ENCODE measurements around the gene VHLL. TPM values are rescaled to one million over a fixed set of nuclear protein-coding genes. Genes with fewer than 3 reads are reported as not detected.

Gene VHLL
- polyA plus RNA-seq, 3 donors: not detected

DNA sequence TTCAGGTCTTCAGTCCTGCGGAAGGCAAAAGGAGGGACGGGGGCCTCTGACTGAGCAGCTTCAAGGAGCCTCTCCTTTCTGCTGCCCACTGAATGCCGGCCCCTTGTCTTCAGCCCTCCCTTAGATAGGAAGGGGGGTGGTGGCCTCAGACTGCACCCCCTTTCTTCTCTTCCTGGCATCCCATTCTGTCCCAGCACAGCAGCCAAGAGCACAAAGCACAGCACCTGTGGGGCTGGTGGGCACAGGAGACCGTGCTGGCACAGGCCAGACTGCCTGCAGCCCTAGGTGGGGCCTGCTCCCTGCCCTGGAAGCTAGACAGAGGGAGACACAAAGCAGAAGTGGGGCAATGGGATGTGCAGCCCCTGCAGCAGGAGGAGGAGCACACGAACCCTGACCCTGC, 49.5 kb downstream of the VHLL start:
- intact Hi-C loops (cut with micrococcal nuclease): no loop called here
- Histone ChIP-seq H3K79me2 (ENCODE audit: insufficient read depth, low read length) (no peaks in the 10 kb centered on the region), H3K27ac (ENCODE audit: low read depth in 1 of 2, low read length in 2 of 2) (no peak overlapping the region), H3K4me3 (replicated peaks in 1 of 3; ENCODE audit: low read depth in 2 of 3, low read length in 3 of 3) (no peak overlapping the region), H3K4me1 (ENCODE audit: control insufficient read depth in 1 of 2, insufficient read depth in 2 of 2, low read length in 2 of 2) (peaks cover 9 to 14% of the 10 kb centered on the region in 2 donors), H2AFZ (ENCODE audit: insufficient read depth, low read depth, low read length, poor library complexity, severe bottlenecking) (no peak overlapping the region), H3K27me3 (ENCODE audit: control insufficient read depth in 2 of 2, insufficient read depth in 2 of 2, low read length in 2 of 2) (peaks cover 10 to 26% of the 10 kb centered on the region in 2 donors), H4K20me1 (ENCODE audit: insufficient read depth, low read length) (peaks cover 63% of the 10 kb centered on the region), H3K9me3 (replicated peaks in 1 of 2; ENCODE audit: control insufficient read depth in 1 of 2, insufficient read depth in 1 of 2, low read length in 2 of 2) (peaks cover 0 to 12% of the 10 kb centered on the region in 2 donors), H3K36me3 (replicated peaks in 1 of 2; ENCODE audit: control insufficient read depth in 1 of 2, insufficient read depth in 2 of 2, low read length in 2 of 2) (peaks cover 56 to 58% of the 10 kb centered on the region in 2 donors), H3K4me2 (replicated peaks; ENCODE audit: extremely low read depth, low read length, poor library complexity, severe bottlenecking) (no peak overlapping the region), H3K9ac (ENCODE audit: insufficient read depth, low read length, poor library complexity, severe bottlenecking) (no peak overlapping the region)
- H3K4me1 Mint-ChIP-seq: peaks cover 14% of the 10 kb centered on the region
- no peak for DNase-seq
- peak overlapping the region in 1 of 2 donors; percentile 45 for H3K4me3 Mint-ChIP-seq
- peaks cover 51 to 62% of the 10 kb centered on the region in 2 donors for H3K36me3 Mint-ChIP-seq
- H3K27me3 Mint-ChIP-seq (ENCODE audit: low read depth in 3 of 3): peaks cover 21 to 30% (median 26%) of the 10 kb centered on the region in 3 donors
- peak overlapping the region in 1 of 7 donors; percentile 18 for H3K27ac Mint-ChIP-seq
- TF ChIP-seq, protein P1, sequence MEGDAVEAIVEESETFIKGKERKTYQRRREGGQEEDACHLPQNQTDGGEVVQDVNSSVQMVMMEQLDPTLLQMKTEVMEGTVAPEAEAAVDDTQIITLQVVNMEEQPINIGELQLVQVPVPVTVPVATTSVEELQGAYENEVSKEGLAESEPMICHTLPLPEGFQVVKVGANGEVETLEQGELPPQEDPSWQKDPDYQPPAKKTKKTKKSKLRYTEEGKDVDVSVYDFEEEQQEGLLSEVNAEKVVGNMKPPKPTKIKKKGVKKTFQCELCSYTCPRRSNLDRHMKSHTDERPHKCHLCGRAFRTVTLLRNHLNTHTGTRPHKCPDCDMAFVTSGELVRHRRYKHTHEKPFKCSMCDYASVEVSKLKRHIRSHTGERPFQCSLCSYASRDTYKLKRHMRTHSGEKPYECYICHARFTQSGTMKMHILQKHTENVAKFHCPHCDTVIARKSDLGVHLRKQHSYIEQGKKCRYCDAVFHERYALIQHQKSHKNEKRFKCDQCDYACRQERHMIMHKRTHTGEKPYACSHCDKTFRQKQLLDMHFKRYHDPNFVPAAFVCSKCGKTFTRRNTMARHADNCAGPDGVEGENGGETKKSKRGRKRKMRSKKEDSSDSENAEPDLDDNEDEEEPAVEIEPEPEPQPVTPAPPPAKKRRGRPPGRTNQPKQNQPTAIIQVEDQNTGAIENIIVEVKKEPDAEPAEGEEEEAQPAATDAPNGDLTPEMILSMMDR (IDR thresholded peaks at IDR 0.05): no peak
- WGBS (ENCODE audit: insufficient coverage): 63% methylated on average over 1 of the region's 5 CpGs
- peaks cover 0 to 9% (median 0%) of the 10 kb centered on the region in 7 donors for H3K9me3 Mint-ChIP-seq

Other genes with a start within 250 kb of the VHLL start
- 10 to 100 TPM in 1 of 3 donors, 1 to 10 TPM in 2; 2.3 to 15.9 (median 2.9) TPM for gene UBQLN4, start 245.5 kb downstream of the VHLL start, polyA plus RNA-seq
- 100 to 1,000 TPM in 2 of 3 donors, 10 to 100 TPM in 1; 99.8 to 227 (median 210) TPM for gene LAMTOR2, start 244.5 kb downstream of the VHLL start, polyA plus RNA-seq
- under 1 TPM in 1 of 3 donors, not detected in 2; 0.23 TPM for gene RAB25, start 238.1 kb downstream of the VHLL start, polyA plus RNA-seq
- gene MEX3A, start 216.8 kb downstream of the VHLL start, polyA plus RNA-seq: not detected
- gene LMNA, start 184.6 kb downstream of the VHLL start, polyA plus RNA-seq: 10 to 100 TPM; 16.5 to 45.5 (median 24.7) TPM
- 100 to 1,000 TPM in 2 of 3 donors, 10 to 100 TPM in 1; 72.3 to 121 (median 116) TPM for gene SEMA4A, start 145.7 kb downstream of the VHLL start, polyA plus RNA-seq
- gene SLC25A44, start 105.2 kb downstream of the VHLL start, polyA plus RNA-seq: 10 to 100 TPM; 17.1 to 28.8 (median 24.1) TPM
- gene PMF1, start 86.3 kb downstream of the VHLL start, polyA plus RNA-seq: 10 to 100 TPM; 83.7 to 90.4 (median 86.1) TPM
- 1 to 10 TPM in 1 of 3 donors, not detected in 2; 2.2 TPM for gene BGLAP, start 57.1 kb downstream of the VHLL start, polyA plus RNA-seq
- gene PAQR6, start 51.3 kb downstream of the VHLL start, polyA plus RNA-seq: 1 to 10 TPM in 1 of 3 donors, not detected in 2; 7.7 TPM
- 10 to 100 TPM in 1 of 3 donors, 1 to 10 TPM in 2; 4.4 to 72.4 (median 7.0) TPM for gene SMG5, start 16.5 kb downstream of the VHLL start, polyA plus RNA-seq
- 10 to 100 TPM in 1 of 3 donors, 1 to 10 TPM in 2; 1.2 to 12.0 (median 1.4) TPM for gene TMEM79, start 15.0 kb downstream of the VHLL start, polyA plus RNA-seq
- gene GLMP, start 3.6 kb downstream of the VHLL start, polyA plus RNA-seq: 10 to 100 TPM; 24.3 to 59.6 (median 34.7) TPM
- gene CCT3, start 39.0 kb upstream of the VHLL start, polyA plus RNA-seq: 10 to 100 TPM; 65.3 to 97.3 (median 94.8) TPM
- under 1 TPM in 1 of 3 donors, not detected in 2; 0.67 TPM for gene TSACC, start 39.2 kb upstream of the VHLL start, polyA plus RNA-seq
- gene RHBG, start 69.9 kb upstream of the VHLL start, polyA plus RNA-seq: under 1 TPM in 1 of 3 donors, not detected in 2; 0.08 TPM
- gene MEF2D, start 201.5 kb upstream of the VHLL start, polyA plus RNA-seq: 10 to 100 TPM in 1 of 3 donors, 1 to 10 TPM in 2; 4.5 to 66.4 (median 8.0) TPM